Activated CD8-positive, alpha-beta memory T cell treated with anti-CD3 and anti-CD28 coated beads, Interleukin-2, amount 50 U/mL, for 24 hours (primary cell): ENCODE data around the gene SUSD3.
"Not testable (repeated sequence)": the region's sequence is repeated elsewhere in the genome, so short reads cannot be mapped to it uniquely, and the experiment has no call there.

Source experiments
- DNase-seq: peaks from one replicate; pipeline ENCODE4 v3.0.0-alpha.2; 2020; ENCODE audit errors: extremely low read depth

The SUSD3 gene

GRCh38 chr9:93111001-93111370 is 52.5 kb downstream of the SUSD3 start:
- no peak for DNase-seq

GRCh38 chr9:93111371-93112115 is 53.0 kb downstream of the SUSD3 start:
- no peak for DNase-seq

- DNase-seq: no peak
These were observed 53.8 kb downstream of the SUSD3 start for GRCh38 chr9:93112116-93112863.

GRCh38 chr9:93112864-93113389 is 54.4 kb downstream of the SUSD3 start:
- DNase-seq: no peak

- no peak for DNase-seq
These were observed 55.9 kb downstream of the SUSD3 start for GRCh38 chr9:93114169-93114983.

GRCh38 chr9:93114984-93115335 is 56.5 kb downstream of the SUSD3 start:
- no peak for DNase-seq

GRCh38 chr9:93115486-93116071 is 57.1 kb downstream of the SUSD3 start:
- DNase-seq: no peak

GRCh38 chr9:93116072-93116961 is 57.8 kb downstream of the SUSD3 start:
- no peak for DNase-seq

GRCh38 chr9:93117521-93117920 is 59.0 kb downstream of the SUSD3 start:
- DNase-seq: not testable (repeated sequence)

- DNase-seq: no peak
These were observed 59.7 kb downstream of the SUSD3 start for GRCh38 chr9:93117924-93118862.

GRCh38 chr9:93118863-93119702 is 60.6 kb downstream of the SUSD3 start:
- no peak for DNase-seq

GRCh38 chr9:93119703-93119952 is 61.1 kb downstream of the SUSD3 start:
- no peak for DNase-seq

- DNase-seq: no peak
These were observed 61.7 kb downstream of the SUSD3 start for GRCh38 chr9:93119953-93120845.

- DNase-seq: no peak
These were observed 62.4 kb downstream of the SUSD3 start for GRCh38 chr9:93120846-93121315.

- DNase-seq: no peak
These were observed 63.1 kb downstream of the SUSD3 start for GRCh38 chr9:93121316-93122241.

GRCh38 chr9:93122721-93123221 is 64.3 kb downstream of the SUSD3 start:
- DNase-seq: no peak
